AG10803 (cell line): ENCODE measurements around the gene F7.

ENCODE experiments used
- DNase-seq: peaks from one replicate; pipeline ENCODE4 v3.0.0; 2010; ENCODE audit warnings: low read depth
- H3K4me3 ChIP-seq: 2 replicates; pipeline ENCODE4 v1.5.1; 2011; ENCODE audit warnings: mild to moderate bottlenecking, low read length, control low read depth
- CTCF ChIP-seq: conservative IDR thresholded peaks from 2 replicates; pipeline ENCODE4 v1.5.1; 2011; ENCODE audit warnings: mild to moderate bottlenecking, low read length, control low read depth, inconsistent platforms

The F7 gene

DNA sequence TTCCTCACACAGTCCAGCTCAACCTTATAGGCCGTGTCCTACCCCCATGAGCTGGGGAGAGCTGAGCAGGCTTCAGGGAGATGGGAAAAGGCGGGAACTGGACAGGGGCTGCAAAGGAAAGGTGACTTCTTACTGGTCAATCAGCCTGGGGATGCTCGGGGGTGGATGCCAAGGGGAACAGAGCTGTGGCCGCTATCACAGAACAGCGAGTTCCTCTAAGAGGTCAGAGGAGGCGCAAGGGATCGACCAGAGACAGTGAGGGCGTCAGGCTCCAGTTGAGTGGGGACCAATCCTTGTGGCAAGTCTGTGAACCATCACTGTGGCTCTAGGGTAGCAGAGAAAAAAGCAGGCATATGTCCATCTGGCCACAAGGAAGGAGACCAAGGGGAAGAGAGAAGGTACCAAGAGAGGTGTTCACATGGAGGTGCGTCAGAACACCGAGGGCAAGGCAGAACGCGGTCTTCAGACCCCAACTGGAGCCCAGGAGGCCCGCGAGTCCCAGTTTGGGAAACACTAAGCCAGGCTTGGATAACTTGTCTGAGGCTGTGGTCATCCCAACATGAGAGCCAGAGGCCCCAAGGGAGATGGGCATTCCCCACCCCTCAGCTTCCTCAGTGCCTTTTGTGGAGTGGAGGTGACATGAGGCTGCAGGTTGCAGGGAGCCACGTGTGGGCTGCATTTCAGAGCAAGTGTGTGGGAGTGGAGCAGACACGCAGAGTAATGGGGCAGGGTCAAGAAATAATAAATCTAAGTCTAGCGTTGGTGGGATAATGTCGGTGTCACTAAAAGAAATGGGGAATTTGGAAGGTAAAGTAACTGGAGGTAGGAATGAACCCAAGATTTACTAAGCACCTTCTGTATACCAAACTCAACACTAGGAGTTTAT, 20.9 kb downstream of the F7 start:
- no peak for TF ChIP-seq CTCF
- no peak for DNase-seq
- H3K4me3 ChIP-seq = no peak overlapping the region

GRCh38 chr13:113129480-113129879, 23.9 kb downstream of the F7 start:
- TF ChIP-seq CTCF = no peak
- H3K4me3 ChIP-seq = no peak overlapping the region
- DNase-seq = no peak

GRCh38 chr13:113129921-113130750, 24.5 kb downstream of the F7 start:
- no peak for DNase-seq
- no peak overlapping the region for H3K4me3 ChIP-seq
- TF ChIP-seq CTCF = no peak

DNA sequence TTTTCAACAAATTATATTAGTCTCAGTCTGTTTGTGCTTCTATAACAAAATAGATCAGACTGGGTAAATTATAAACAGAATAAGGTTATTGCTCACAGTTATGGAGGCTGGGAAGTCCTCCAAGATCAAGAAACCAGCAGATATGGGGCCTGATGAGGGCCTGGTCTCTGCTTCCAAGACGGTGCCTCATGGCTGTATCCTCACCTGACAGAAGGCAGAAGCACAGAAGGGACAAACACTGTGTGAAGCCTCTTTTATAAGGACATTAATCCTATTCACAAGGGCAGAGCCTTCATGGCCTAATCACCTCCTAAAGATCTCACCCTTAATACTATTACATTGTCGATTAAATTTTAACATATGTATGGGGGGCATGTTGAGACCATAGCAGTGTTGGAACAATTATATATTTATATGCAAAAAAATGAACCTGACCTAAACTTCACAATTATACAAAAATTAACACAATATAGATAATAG, 29.7 kb downstream of the F7 start:
- no peak for TF ChIP-seq CTCF
- DNase-seq = no peak
- H3K4me3 ChIP-seq = no peak overlapping the region

- no peak overlapping the region for H3K4me3 ChIP-seq
- DNase-seq = no peak
- TF ChIP-seq CTCF = no peak
Observed at GRCh38 chr13:113137691-113138298, 32.2 kb downstream of the F7 start.

- no peak for DNase-seq
- H3K4me3 ChIP-seq = no peak overlapping the region
- TF ChIP-seq CTCF = no peak
Observed at GRCh38 chr13:113138792-113139551, 33.4 kb downstream of the F7 start.
